Measurements from ENCODE around the gene CNOT3. TPM values are rescaled to one million over a fixed set of nuclear protein-coding genes. Genes with fewer than 3 reads are reported as not detected.
"Not testable (repeated sequence)": the region's sequence is repeated elsewhere in the genome, so short reads cannot be mapped to it uniquely, and the experiment has no call there.

CNOT3 gene
- total RNA-seq = 38.1 TPM

GRCh38 chr19:54137699-54138488 lies at the start of gene CNOT3:
CNOT3 (plus strand) TSS chr19:54137762; CDS start chr19:54142979, 5,217 bp downstream.
- intact Hi-C loops (cut with DNase I) = no loop called here
- DNase-seq (ENCODE audit: low spot score) = peak; percentile 71
- ATAC-seq = no peak

- peak; percentile 3 for DNase-seq (ENCODE audit: low spot score)
- intact Hi-C loops (cut with DNase I) = no loop called here
- no peak for ATAC-seq
These were observed 43.0 kb upstream of the CNOT3 start for GRCh38 chr19:54094426-54095000.

- intact Hi-C loops (cut with DNase I) = no loop called here
- ATAC-seq (no peak), DNase-seq (ENCODE audit: low spot score) (no peak)
These were observed 42.3 kb upstream of the CNOT3 start for GRCh38 chr19:54095136-54095858.

GRCh38 chr19:54095859-54096616 lies 41.5 kb upstream of the CNOT3 start:
- ATAC-seq = peak; percentile 70
- DNase-seq (ENCODE audit: low spot score); intact Hi-C loops (cut with DNase I): not testable (repeated sequence)

GRCh38 chr19:54096617-54097106 lies 40.9 kb upstream of the CNOT3 start:
- intact Hi-C loops (cut with DNase I) = no loop called here
- no peak for DNase-seq (ENCODE audit: low spot score)
- ATAC-seq = peak; percentile 66

- intact Hi-C loops (cut with DNase I) = loop anchor here (2.0 kb wide), 1 partner anchor 319 kb away; no protein-coding TSS in a partner anchor
- ATAC-seq (no peak), DNase-seq (ENCODE audit: low spot score) (no peak)
These were observed 38.2 kb upstream of the CNOT3 start for GRCh38 chr19:54099190-54099902.

- intact Hi-C loops (cut with DNase I) = loop anchor here (2.0 kb wide), 1 partner anchor 319 kb away; no protein-coding TSS in a partner anchor
- not testable (repeated sequence) for ATAC-seq; DNase-seq (ENCODE audit: low spot score)
These were observed 37.7 kb upstream of the CNOT3 start for GRCh38 chr19:54099903-54100255.

- ATAC-seq (no peak), DNase-seq (ENCODE audit: low spot score) (no peak)
- intact Hi-C loops (cut with DNase I) = no loop called here
These were observed 37.0 kb upstream of the CNOT3 start, which contains the start of gene OSCAR for GRCh38 chr19:54100561-54100960. OSCAR (minus strand) TSS chr19:54100803; CDS start chr19:54100792, 11 bp downstream.

- peak; percentile 97 for DNase-seq (ENCODE audit: low spot score)
- intact Hi-C loops (cut with DNase I) = no loop called here
- ATAC-seq = peak; percentile 100
These were observed 35.0 kb upstream of the CNOT3 start, which contains the start of gene NDUFA3 for GRCh38 chr19:54102421-54103169. NDUFA3 (plus strand) TSS chr19:54102855; CDS start chr19:54102879, 24 bp downstream.

GRCh38 chr19:54104998-54105715 lies 32.4 kb upstream of the CNOT3 start:
- DNase-seq (ENCODE audit: low spot score) (no peak), ATAC-seq (no peak)
- intact Hi-C loops (cut with DNase I) = no loop called here

- ATAC-seq (no peak), DNase-seq (ENCODE audit: low spot score) (peak; percentile 42)
- intact Hi-C loops (cut with DNase I) = no loop called here
These were observed 31.8 kb upstream of the CNOT3 start for GRCh38 chr19:54105796-54106195.

- ATAC-seq (no peak), DNase-seq (ENCODE audit: low spot score) (peak; percentile 51)
- intact Hi-C loops (cut with DNase I) = no loop called here
These were observed 30.8 kb upstream of the CNOT3 start for GRCh38 chr19:54106716-54107115.

GRCh38 chr19:54107876-54108490 lies 29.6 kb upstream of the CNOT3 start:
- ATAC-seq = no peak
- DNase-seq (ENCODE audit: low spot score) = peak; percentile 53
- intact Hi-C loops (cut with DNase I) = no loop called here

- intact Hi-C loops (cut with DNase I) = no loop called here
- DNase-seq (ENCODE audit: low spot score) = no peak
- ATAC-seq = no peak
These were observed 29.1 kb upstream of the CNOT3 start for GRCh38 chr19:54108496-54108895.

- intact Hi-C loops (cut with DNase I) = no loop called here
- DNase-seq (ENCODE audit: low spot score) (no peak), ATAC-seq (no peak)
These were observed 27.9 kb upstream of the CNOT3 start for GRCh38 chr19:54109651-54110050.

GRCh38 chr19:54114340-54115108 lies 23.0 kb upstream of the CNOT3 start:
- intact Hi-C loops (cut with DNase I) = no loop called here
- peak; percentile 73 for DNase-seq (ENCODE audit: low spot score)
- peak; percentile 15 for ATAC-seq
